Mononuclear cell (primary cell): ENCODE data around the gene TRIM5. TPM values are rescaled to one million over a fixed set of nuclear protein-coding genes. Genes with fewer than 3 reads are reported as not detected.
"Not testable (repeated sequence)": the region's sequence is repeated elsewhere in the genome, so short reads cannot be mapped to it uniquely, and the experiment has no call there.

Experiments used
- H3K27me3 ChIP-seq: 2 replicates; pipeline ENCODE4 v1.6.0; 2011; ENCODE audit warnings: low read length, control low read depth; ENCODE audit not compliant: insufficient read depth
- H3K4me1 ChIP-seq: 2 replicates; pipeline ENCODE4 v1.5.1; 2011; ENCODE audit warnings: mild to moderate bottlenecking, low read length, control low read depth; ENCODE audit not compliant: insufficient read depth
- H3K4me3 ChIP-seq: 2 replicates; pipeline ENCODE4 v1.5.1; 2011; ENCODE audit warnings: mild to moderate bottlenecking, low read length, moderate library complexity
- H3K9me3 ChIP-seq: 2 replicates; pipeline ENCODE4 v1.5.1; 2011; ENCODE audit warnings: low read depth, mild to moderate bottlenecking, control low read depth, low read length
- total RNA-seq: library from RNA; depleted of rRNA; stranded (reverse); fragments of >200 nt; gene quantifications from one replicate; pipeline ENCODE4 v1.2.3, GENCODE V29; 2012

TRIM5 gene
- total RNA-seq, 1 donor, result 6.5 TPM

- Histone ChIP-seq H3K27me3 (no peaks in the 10 kb centered on the region), H3K4me1 (no peaks in the 10 kb centered on the region), H3K9me3 (no peaks in the 10 kb centered on the region), H3K4me3 (no peak overlapping the region)
Measured at GRCh38 chr11:5666402-5666793, 18.5 kb downstream of the TRIM5 start.

- Histone ChIP-seq H3K27me3 (no peaks in the 10 kb centered on the region), H3K4me3 (no peak overlapping the region), H3K4me1 (no peaks in the 10 kb centered on the region), H3K9me3 (no peaks in the 10 kb centered on the region)
Measured at GRCh38 chr11:5665746-5666401, 19.0 kb downstream of the TRIM5 start.

DNA sequence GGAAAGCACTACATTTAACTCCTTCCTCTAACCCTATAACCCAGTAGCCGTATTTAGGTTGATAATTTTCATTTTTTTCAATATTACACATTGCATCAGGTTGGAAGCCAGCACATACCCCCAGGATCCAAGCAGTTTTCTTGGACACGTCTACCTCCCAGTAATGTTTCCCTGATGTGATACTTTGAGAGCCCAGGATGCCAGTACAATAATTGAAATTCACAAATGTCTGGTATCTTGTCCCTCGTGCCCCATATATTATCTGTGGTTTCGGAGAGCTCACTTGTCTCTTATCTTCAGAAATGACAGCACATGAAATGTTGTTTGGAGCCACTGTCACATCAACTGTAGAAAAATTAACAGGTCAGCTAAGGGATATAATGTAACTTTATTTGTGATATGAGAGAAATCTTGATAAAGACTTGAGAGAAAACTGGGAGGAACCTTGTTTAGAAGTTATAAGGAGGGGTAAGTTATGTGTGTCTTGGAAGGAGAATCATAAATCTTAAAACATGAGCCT is 19.8 kb downstream of the TRIM5 start:
- H3K9me3 ChIP-seq, result no peaks in the 10 kb centered on the region
- no peaks in the 10 kb centered on the region for H3K27me3 ChIP-seq
- H3K4me3 ChIP-seq, result no peak overlapping the region
- H3K4me1 ChIP-seq, result no peaks in the 10 kb centered on the region

DNA sequence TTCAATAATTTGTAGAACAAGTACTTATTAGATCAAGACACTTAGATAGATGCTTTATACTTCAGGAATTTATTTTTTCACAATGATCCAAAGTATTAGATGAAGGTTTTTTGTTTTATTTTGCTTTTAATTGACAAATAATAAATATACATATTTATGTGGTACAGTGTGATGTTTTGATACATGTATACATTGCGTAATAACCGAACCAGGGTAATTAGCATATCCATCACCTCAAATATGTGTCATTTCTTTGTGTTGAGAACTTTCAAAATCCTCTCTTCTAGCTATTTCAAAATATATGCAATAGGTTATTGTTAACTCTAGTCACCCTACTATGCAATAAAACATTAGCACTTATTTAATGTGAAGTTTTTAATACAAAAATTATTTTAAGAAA is 21.4 kb downstream of the TRIM5 start:
- H3K9me3 ChIP-seq, result no peaks in the 10 kb centered on the region
- no peak overlapping the region for H3K4me3 ChIP-seq

DNA sequence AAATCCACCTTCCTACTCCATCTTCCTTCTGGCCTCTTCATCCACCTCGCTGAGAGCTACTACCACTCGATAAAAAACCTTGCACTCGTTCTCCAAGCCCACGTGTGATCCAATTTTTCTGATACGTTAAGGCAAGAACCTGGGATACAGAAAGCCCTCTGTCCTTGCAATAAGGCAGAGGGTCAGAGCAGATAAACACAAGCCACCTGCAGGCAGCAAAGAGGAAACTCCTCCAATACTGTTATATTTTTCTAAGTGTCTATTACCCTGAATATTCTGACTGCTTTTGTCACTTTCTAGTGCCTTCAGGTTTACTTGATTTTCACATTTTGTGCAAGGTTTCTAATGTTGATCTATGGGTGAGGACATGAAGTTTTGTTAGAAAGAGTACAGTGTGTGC is 26.6 kb downstream of the TRIM5 start:
- Histone ChIP-seq H3K4me3 (no peak overlapping the region), H3K4me1 (no peaks in the 10 kb centered on the region), H3K27me3 (no peaks in the 10 kb centered on the region), H3K9me3 (no peaks in the 10 kb centered on the region)

More for the DNA sequence above, 21.4 kb downstream of the TRIM5 start:
- Histone ChIP-seq H3K4me1 (no peaks in the 10 kb centered on the region), H3K27me3 (no peaks in the 10 kb centered on the region)

- not testable (repeated sequence) for H3K27me3 ChIP-seq, H3K4me1 ChIP-seq, H3K9me3 ChIP-seq, H3K4me3 ChIP-seq
Measured at GRCh38 chr11:5656956-5657355, 27.9 kb downstream of the TRIM5 start.

DNA sequence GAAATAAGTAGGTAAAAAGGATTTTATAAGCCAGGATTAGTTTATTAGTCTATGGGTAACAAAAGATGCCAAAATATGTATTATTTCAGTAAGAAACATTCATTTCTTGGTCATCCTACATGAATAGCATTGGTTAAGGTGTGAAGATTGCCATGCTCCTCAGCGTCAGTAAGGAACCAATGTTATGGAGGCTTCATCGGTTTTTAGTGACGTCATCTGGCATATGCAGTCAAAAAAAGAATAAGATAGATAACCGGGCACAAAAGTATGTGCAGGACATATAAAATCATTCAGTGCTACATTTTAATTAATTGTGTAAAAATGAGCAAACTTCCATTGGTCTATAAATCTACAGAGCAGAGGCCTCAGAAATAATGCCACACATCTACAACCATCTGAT is 29.4 kb downstream of the TRIM5 start:
- H3K9me3 ChIP-seq, result no peaks in the 10 kb centered on the region
- no peak overlapping the region for H3K4me3 ChIP-seq

GRCh38 chr11:5646139-5646538 is 38.7 kb downstream of the TRIM5 start:
- H3K9me3 ChIP-seq, result no peaks in the 10 kb centered on the region
- no peaks in the 10 kb centered on the region for H3K4me1 ChIP-seq
- no peaks in the 10 kb centered on the region for H3K27me3 ChIP-seq
- no peak overlapping the region for H3K4me3 ChIP-seq

More for the DNA sequence above, 29.4 kb downstream of the TRIM5 start:
- no peaks in the 10 kb centered on the region for H3K27me3 ChIP-seq
- H3K4me1 ChIP-seq, result no peaks in the 10 kb centered on the region

DNA sequence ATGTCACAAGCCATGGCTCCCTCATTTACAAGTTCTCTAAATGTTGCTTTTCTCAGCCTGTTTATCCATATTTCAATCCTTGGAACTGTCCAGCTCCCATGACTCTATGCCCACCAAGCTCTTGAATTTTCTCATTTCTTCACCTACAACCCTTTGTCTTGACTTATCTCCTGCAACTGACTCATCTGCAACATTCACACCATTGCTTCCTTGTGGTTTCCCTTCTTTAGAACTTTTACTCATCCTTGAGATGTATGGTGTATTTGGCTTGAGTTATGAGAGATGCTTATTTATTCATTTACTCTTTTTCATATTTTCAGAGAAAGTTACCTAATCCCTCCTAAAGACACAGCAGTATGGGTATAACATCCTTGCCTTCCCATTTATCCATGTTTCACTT is 41.3 kb downstream of the TRIM5 start:
- Histone ChIP-seq H3K27me3 (no peaks in the 10 kb centered on the region), H3K4me3 (no peak overlapping the region), H3K9me3 (no peaks in the 10 kb centered on the region), H3K4me1 (no peaks in the 10 kb centered on the region)

DNA sequence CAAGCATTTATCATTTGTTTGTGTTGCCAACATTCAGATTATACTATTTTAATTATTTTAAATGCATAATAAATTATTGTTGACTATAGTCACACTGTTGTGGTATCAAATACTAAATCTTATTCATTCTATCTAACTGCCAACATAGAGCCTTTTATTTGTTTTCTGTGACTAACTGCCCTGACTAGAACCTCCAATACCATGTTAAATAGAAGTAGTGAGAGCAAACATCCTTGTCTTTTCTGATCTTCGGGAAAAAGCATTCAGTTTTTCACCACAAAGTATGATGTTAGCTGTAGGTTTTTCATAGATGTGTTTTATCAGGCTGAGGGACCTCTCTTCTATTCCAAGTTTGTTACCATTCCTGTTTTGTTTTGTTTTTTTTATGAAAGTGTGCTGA is 44.9 kb downstream of the TRIM5 start:
- H3K4me1 ChIP-seq, result no peaks in the 10 kb centered on the region
- H3K4me3 ChIP-seq, result no peak overlapping the region
- no peaks in the 10 kb centered on the region for H3K27me3 ChIP-seq
- no peaks in the 10 kb centered on the region for H3K9me3 ChIP-seq

GRCh38 chr11:5631969-5632635 is 52.8 kb downstream of the TRIM5 start:
- Histone ChIP-seq H3K4me1 (peaks cover 25% of the 10 kb centered on the region), H3K4me3 (no peak overlapping the region), H3K27me3 (no peaks in the 10 kb centered on the region), H3K9me3 (no peaks in the 10 kb centered on the region)

DNA sequence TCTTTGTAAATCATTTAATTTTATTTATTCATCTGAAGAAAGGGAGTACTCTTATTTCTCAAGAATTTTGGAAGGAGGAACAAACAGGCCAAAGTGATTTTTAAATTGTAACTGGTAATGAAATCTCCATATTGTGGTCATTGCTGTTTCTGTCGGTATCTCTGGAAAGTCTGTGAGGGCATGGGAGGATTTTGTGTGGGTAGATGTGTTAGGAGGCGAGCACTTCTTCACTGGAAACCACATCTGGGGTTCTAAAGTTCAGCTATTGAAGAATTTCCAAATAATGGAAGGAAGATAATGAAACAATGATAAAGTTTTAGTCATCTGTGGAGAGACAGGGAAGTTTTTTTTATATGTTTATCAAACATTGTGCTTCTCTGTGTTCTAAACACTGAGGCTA is 53.5 kb downstream of the TRIM5 start:
- peaks cover 32% of the 10 kb centered on the region for H3K4me1 ChIP-seq
- no peaks in the 10 kb centered on the region for H3K27me3 ChIP-seq
- no peaks in the 10 kb centered on the region for H3K9me3 ChIP-seq
- no peak overlapping the region for H3K4me3 ChIP-seq

GRCh38 chr11:5626196-5626595 is 58.7 kb downstream of the TRIM5 start:
- H3K9me3 ChIP-seq, result no peaks in the 10 kb centered on the region
- H3K4me3 ChIP-seq, result no peak overlapping the region
- no peaks in the 10 kb centered on the region for H3K27me3 ChIP-seq
- H3K4me1 ChIP-seq, result peaks cover 41% of the 10 kb centered on the region

- peak overlapping the region; percentile 69 for H3K4me3 ChIP-seq
- H3K4me1 ChIP-seq, result peaks cover 38% of the 10 kb centered on the region
- no peaks in the 10 kb centered on the region for H3K27me3 ChIP-seq
- H3K9me3 ChIP-seq, result no peaks in the 10 kb centered on the region
Measured at GRCh38 chr11:5625281-5625680, 59.6 kb downstream of the TRIM5 start.

- no peaks in the 10 kb centered on the region for H3K27me3 ChIP-seq
- H3K4me3 ChIP-seq, result peak within 1 kb of the TSS; percentile 69
- H3K9me3 ChIP-seq, result no peaks in the 10 kb centered on the region
- H3K4me1 ChIP-seq, result peaks cover 38% of the 10 kb centered on the region
Measured at GRCh38 chr11:5624489-5625279, 60.2 kb downstream of the TRIM5 start, which contains the start of gene TRIM34. Gene TRIM34 (plus strand): TSS chr11:5625001. CDS start chr11:5632332, 7,331 bp downstream.
